H1 (cell line): Measurements from ENCODE around the gene KPNA4. TPM values are rescaled to one million over a fixed set of nuclear protein-coding genes. Genes with fewer than 3 reads are reported as not detected.

Source experiments
- CTCF ChIA-PET: fragments of 300-600 bp; sonication (Branson Sonifier 250); formaldehyde crosslinking; loops from one replicate; lab custom pipeline; 2021; ENCODE audit not compliant: partially characterized antibody; lab: Charles Lee
- POLR2A ChIA-PET: fragments of 300-600 bp; sonication (Branson Sonifier 250); formaldehyde crosslinking; loops from one replicate; lab custom pipeline; 2021; ENCODE audit warnings: inconsistent platforms; ENCODE audit not compliant: partially characterized antibody; lab: Charles Lee
- DNase-seq, 2 experiments: peaks; one replicate each; pipeline versions ENCODE4 v3.0.0 to v3.0.0-alpha.2; 2010 to 2022; ENCODE audit warnings: low spot score in 2 of 2, low read depth in 1 of 2, mixed read lengths in 1 of 2
- FAIRE-seq: peaks from 2 replicates; lab custom pipeline; 2011; peaks lifted over from hg19 to GRCh38; lab: Jason Lieb, UNC
- H2AFZ ChIP-seq: 2 replicates; pipeline ENCODE4 v1.8.1; 2012; ENCODE audit warnings: low read length, inconsistent platforms
- H2AK5ac ChIP-seq: 2 replicates; pipeline ENCODE4 v1.6.1; 2013; ENCODE audit warnings: low read depth, low read length
- H2BK120ac ChIP-seq: replicated peaks from 2 replicates; pipeline ENCODE3; 2013; ENCODE audit warnings: low read depth, low read length, inconsistent platforms
- H2BK12ac ChIP-seq: 2 replicates; pipeline ENCODE4 v1.6.1; 2013; ENCODE audit warnings: low read depth, low read length
- H2BK15ac ChIP-seq: 2 replicates; pipeline ENCODE4 v1.6.1; 2013; ENCODE audit warnings: low read length
- H2BK20ac ChIP-seq: 2 replicates; pipeline ENCODE4 v1.6.1; 2013; ENCODE audit warnings: low read length
- H2BK5ac ChIP-seq: 2 replicates; pipeline ENCODE4 v1.6.1; 2013; ENCODE audit warnings: low read depth, low read length
- H3K14ac ChIP-seq: 2 replicates; pipeline ENCODE4 v1.6.1; 2013; ENCODE audit warnings: inconsistent platforms; ENCODE audit not compliant: insufficient read length
- H3K18ac ChIP-seq: 2 replicates; pipeline ENCODE4 v1.6.1; 2013; ENCODE audit warnings: low read length; ENCODE audit errors: extremely low read depth
- H3K23ac ChIP-seq: 2 replicates; pipeline ENCODE4 v1.6.1; 2013; ENCODE audit warnings: inconsistent platforms; ENCODE audit not compliant: insufficient read length
- H3K23me2 ChIP-seq: 2 replicates; pipeline ENCODE4 v1.6.1; 2013; ENCODE audit warnings: low read depth, low read length
- H3K27ac ChIP-seq: 2 replicates; pipeline ENCODE4 v1.6.1; 2011; ENCODE audit warnings: low read depth, low read length, inconsistent platforms
- H3K27me3 ChIP-seq, 4 experiments: replicated peaks in 1 of 4; 1 replicate in 1 of 4; 2 replicates in 3 of 4; pipeline versions ENCODE4 v1.6.1 to v1.8.1; 2011 to 2013; ENCODE audit warnings: low read length in 3 of 4, mild to moderate bottlenecking in 3 of 4, inconsistent platforms in 2 of 4, mixed read lengths in 2 of 4, moderate library complexity in 1 of 4; ENCODE audit not compliant: control insufficient read depth in 3 of 4, insufficient read depth in 3 of 4; ENCODE audit errors: extremely low read depth in 1 of 4
- H3K36me3 ChIP-seq, 4 experiments: 2 replicates each; pipeline versions ENCODE4 v1.6.1 to v1.8.1; 2011 to 2013; ENCODE audit warnings: mild to moderate bottlenecking in 4 of 4, low read length in 3 of 4, moderate library complexity in 2 of 4, control low read depth in 1 of 4, inconsistent platforms in 1 of 4; ENCODE audit not compliant: insufficient read depth in 4 of 4, control insufficient read depth in 2 of 4
- H3K4ac ChIP-seq: replicated peaks from 2 replicates; pipeline ENCODE3; 2013; ENCODE audit warnings: low read length, low read depth, mixed read lengths, inconsistent platforms; ENCODE audit not compliant: insufficient read length
- H3K4me1 ChIP-seq, 4 experiments: replicated peaks in 1 of 4; 1 replicate in 1 of 4; 2 replicates in 3 of 4; pipeline versions ENCODE4 v1.6.1 to v1.8.1; 2011 to 2013; ENCODE audit warnings: low read length in 3 of 4, inconsistent platforms in 2 of 4, mixed read lengths in 1 of 4; ENCODE audit not compliant: insufficient read depth in 4 of 4, control insufficient read depth in 3 of 4
- H3K4me2 ChIP-seq, 2 experiments: 2 replicates each; pipeline versions ENCODE4 v1.6.1 to v1.8.1; 2011 to 2013; ENCODE audit warnings: low read depth in 2 of 2, low read length in 2 of 2, control low read depth in 1 of 2, inconsistent platforms in 1 of 2, mild to moderate bottlenecking in 1 of 2; ENCODE audit not compliant: insufficient read depth in 1 of 2
- H3K4me3 ChIP-seq, 4 experiments: fragments of 200-600, 300-600 bp in 1 of 4; sonication (generic), shearing (Covaris generic), sonication (Bioruptor Twin) in 1 of 4; 2 replicates each; pipeline versions ENCODE4 v1.5.1 to v1.8.1; 2011 to 2016; ENCODE audit warnings: low read length in 4 of 4, low read depth in 3 of 4, control low read depth in 2 of 4, inconsistent platforms in 2 of 4, mild to moderate bottlenecking in 2 of 4, mixed read lengths in 1 of 4, moderate library complexity in 1 of 4; ENCODE audit not compliant: insufficient read depth in 2 of 4; ENCODE audit errors: extremely low read depth in 1 of 4
- H3K56ac ChIP-seq: replicated peaks from 2 replicates; pipeline ENCODE3; 2013; ENCODE audit warnings: low read depth, mild to moderate bottlenecking, mixed read lengths, low read length, inconsistent platforms; ENCODE audit not compliant: insufficient read length
- H3K79me1 ChIP-seq: 2 replicates; pipeline ENCODE4 v1.6.1; 2013; ENCODE audit warnings: low read depth, low read length, control low read depth
- H3K79me2 ChIP-seq, 2 experiments: 2 replicates each; pipeline versions ENCODE4 v1.6.1 to v1.8.1; 2012 to 2013; ENCODE audit warnings: low read length in 2 of 2, mild to moderate bottlenecking in 2 of 2, inconsistent platforms in 1 of 2; ENCODE audit not compliant: insufficient read depth in 2 of 2, control insufficient read depth in 1 of 2
- H3K9ac ChIP-seq, 4 experiments: replicated peaks in 1 of 4; 1 replicate in 1 of 4; 2 replicates in 3 of 4; pipeline versions ENCODE4 v1.6.1 to v1.8.1; 2011 to 2013; ENCODE audit warnings: low read depth in 3 of 4, low read length in 3 of 4, control low read depth in 2 of 4, mild to moderate bottlenecking in 2 of 4, moderate library complexity in 2 of 4, inconsistent platforms in 1 of 4; ENCODE audit errors: extremely low read depth in 1 of 4
- H3K9me3 ChIP-seq, 2 experiments: 2 replicates each; pipeline versions ENCODE4 v1.6.1 to v1.8.1; 2012 to 2013; ENCODE audit warnings: mild to moderate bottlenecking in 2 of 2, moderate library complexity in 2 of 2, control low read depth in 1 of 2, inconsistent platforms in 1 of 2, low read depth in 1 of 2, low read length in 1 of 2, mixed read lengths in 1 of 2; ENCODE audit not compliant: insufficient read depth in 2 of 2
- H4K20me1 ChIP-seq, 2 experiments: replicated peaks in 1 of 2; 2 replicates each; pipeline versions ENCODE3 to v1.8.1; 2011 to 2013; ENCODE audit warnings: inconsistent platforms in 2 of 2, low read length in 2 of 2, mild to moderate bottlenecking in 1 of 2; ENCODE audit not compliant: insufficient read depth in 2 of 2, control insufficient read depth in 1 of 2
- H4K5ac ChIP-seq: 2 replicates; pipeline ENCODE4 v1.6.1; 2013; ENCODE audit warnings: low read length, low read depth, mixed read lengths, inconsistent platforms; ENCODE audit not compliant: insufficient read length
- H4K8ac ChIP-seq: 2 replicates; pipeline ENCODE4 v1.8.0; 2013; ENCODE audit warnings: mild to moderate bottlenecking, moderate library complexity, low read length, inconsistent platforms; ENCODE audit not compliant: insufficient read depth; ENCODE audit errors: extremely low read depth
- H4K91ac ChIP-seq: replicated peaks from 2 replicates; pipeline ENCODE3; 2013; ENCODE audit warnings: low read length, mixed read lengths, inconsistent platforms; ENCODE audit not compliant: insufficient read length
- CBX5 ChIP-seq: fragments of 300-800, 300-1000 bp; sonication (generic); IDR thresholded peaks from 2 replicates; pipeline ENCODE4 v1.7.1; 2016; ENCODE audit warnings: antibody characterized with exemption, low read length, low read depth
- CBX8 ChIP-seq: fragments of 300-800, 300-1000 bp; sonication (generic); IDR thresholded peaks from 2 replicates; pipeline ENCODE4 v1.7.1; 2016; ENCODE audit warnings: low read depth, low read length, borderline replicate concordance
- CEBPB ChIP-seq: IDR thresholded peaks from 2 replicates; pipeline ENCODE4 v1.6.1; 2012; ENCODE audit warnings: low read depth, low read length
- CHD2 ChIP-seq: IDR thresholded peaks from 2 replicates; pipeline ENCODE4 v1.6.1; 2012; ENCODE audit warnings: low read length, improper control_type of control experiment
- CREB1 ChIP-seq: IDR thresholded peaks from 2 replicates; pipeline ENCODE4 v1.6.1; 2012; ENCODE audit warnings: inconsistent platforms
- HDAC6 ChIP-seq: IDR thresholded peaks from one replicate; pipeline ENCODE4 v1.7.1; 2012; ENCODE audit warnings: low read depth, mild to moderate bottlenecking, inconsistent platforms, low read length, moderate library complexity
- JUND ChIP-seq: IDR thresholded peaks from 2 replicates; pipeline ENCODE4 v1.6.1; 2011; ENCODE audit warnings: mild to moderate bottlenecking, improper control_type of control experiment, low read length
- RNF2 ChIP-seq: fragments of 200-900, 300-1000 bp; sonication (generic); IDR thresholded peaks from 2 replicates; pipeline ENCODE4 v1.7.1; 2016; ENCODE audit warnings: borderline replicate concordance, low read depth, mild to moderate bottlenecking, antibody characterized with exemption, low read length; ENCODE audit not compliant: poor library complexity, severe bottlenecking; ENCODE audit errors: missing control alignments
- SP4 ChIP-seq: IDR thresholded peaks from 2 replicates; pipeline ENCODE4 v1.6.1; 2012; ENCODE audit warnings: low read length, inconsistent platforms
- SUZ12 ChIP-seq: fragments of 200-600 bp; sonication (generic); IDR thresholded peaks from 2 replicates; pipeline ENCODE4 v1.6.1; 2012; ENCODE audit warnings: mild to moderate bottlenecking, inconsistent platforms, low read length, moderate library complexity, mixed read lengths
- TEAD4 ChIP-seq: IDR thresholded peaks from 2 replicates; pipeline ENCODE4 v1.6.1; 2012; ENCODE audit warnings: low read depth, low read length, inconsistent platforms, mixed read lengths
- YY1 ChIP-seq: IDR thresholded peaks from 2 replicates; pipeline ENCODE4 v1.6.1; 2011; ENCODE audit warnings: low read depth, mild to moderate bottlenecking, low read length
- WGBS, 2 experiments: shearing (Covaris generic) in 1 of 2; methylation state at CpG; one replicate each; pipeline versions ENCODE4 v1.1.6 to v1.1.7; 2013 to 2015; ENCODE audit warnings: low lambda C conversion rate in 2 of 2, mixed read lengths in 2 of 2, inconsistent platforms in 1 of 2, low coverage in 1 of 2, missing lambda C conversion rate in 1 of 2; ENCODE audit not compliant: insufficient replicate concordance in 2 of 2, insufficient coverage in 1 of 2, insufficient read length in 1 of 2; ENCODE audit errors: extremely low coverage in 1 of 2, missing lambda C conversion rate in 1 of 2; 5-methylcytosine and 5-hydroxymethylcytosine counted together
- polyA plus RNA-seq, 7 experiments: library from polyadenylated mRNA; depleted of rRNA in 3 of 7; stranded (reverse) in 5 of 7; unstranded in 2 of 7; fragments of >200 nt in 5 of 7; fragments of 200-250 nt in 2 of 7; gene quantifications; 1 replicate in 5 of 7; 2 replicates in 1 of 7; 4 replicates in 1 of 7; pipeline versions ENCODE4 v1.2.1 to v1.2.3, GENCODE V29; 2011 to 2013; ENCODE audit warnings: missing spikeins in 2 of 7, mixed read lengths in 2 of 7
- total RNA-seq: library from RNA; stranded (reverse); fragmentation: NEBNext Ultra II Directional; extraction: Animal tissue kit (Norgen Biotek cat#: 25700); gene quantifications from 2 replicates; pipeline ENCODE4 v1.2.1, GENCODE V29; 2021
- TF ChIP-seq, protein P1 (sequence below), 3 experiments: IDR thresholded peaks; 1 replicate in 2 of 3; 2 replicates in 1 of 3; pipeline versions ENCODE4 v1.5.1 to v1.6.1; 2011; ENCODE audit warnings: low read length in 3 of 3, mild to moderate bottlenecking in 3 of 3, inconsistent platforms in 2 of 3, low read depth in 1 of 3, moderate library complexity in 1 of 3; ENCODE audit not compliant: insufficient read depth in 1 of 3; ENCODE audit errors: control extremely low read depth in 1 of 3

Gene KPNA4
- total and polyA plus RNA-seq, 2 of the 8 experiments (the other 6 are each of a cell fraction or from before 2014, with no cell fraction given): 13.2 to 81.9 TPM

DNA sequence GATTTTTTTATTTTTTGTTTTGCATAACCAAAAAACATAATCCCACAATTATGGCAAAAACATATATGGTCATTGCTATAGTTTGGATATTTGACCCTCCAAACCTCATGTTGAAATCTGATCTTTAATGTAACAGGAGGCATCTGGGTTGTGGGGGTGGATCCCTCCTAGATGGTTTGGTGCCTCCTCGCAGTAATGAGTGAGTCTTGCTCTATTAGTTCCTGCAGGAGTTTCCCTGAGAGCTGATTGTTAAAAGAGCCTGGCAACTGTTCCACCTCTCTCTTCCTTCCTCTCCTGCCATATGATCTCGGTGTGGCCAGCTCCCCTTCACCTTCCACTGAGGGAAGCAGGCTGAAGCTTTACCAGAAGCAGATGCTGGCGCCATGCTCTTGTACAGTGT is 82.6 kb downstream of the KPNA4 start:
- Histone ChIP-seq H3K56ac (no peak overlapping the region), H4K5ac (no peak overlapping the region), H3K14ac (no peak overlapping the region), H2BK12ac (no peak overlapping the region), H4K20me1 (no peaks in the 10 kb centered on the region), H3K4ac (no peak overlapping the region), H3K4me3 (no peak overlapping the region), H3K36me3 (no peaks in the 10 kb centered on the region), H2AFZ (no peak overlapping the region), H3K79me2 (no peaks in the 10 kb centered on the region), H3K27me3 (no peaks in the 10 kb centered on the region), H3K9me3 (no peaks in the 10 kb centered on the region), H3K27ac (no peak overlapping the region), H2BK120ac (no peak overlapping the region), H2AK5ac (no peak overlapping the region), H3K9ac (no peak overlapping the region), H2BK20ac (no peak overlapping the region), H3K4me1 (no peaks in the 10 kb centered on the region), H3K18ac (no peak overlapping the region), H2BK15ac (no peak overlapping the region), H4K91ac (no peak overlapping the region), H3K4me2 (no peak overlapping the region), H3K79me1 (no peaks in the 10 kb centered on the region), H2BK5ac (no peak overlapping the region), H4K8ac (no peak overlapping the region), H3K23me2 (no peaks in the 10 kb centered on the region), H3K23ac (no peak overlapping the region)
- POLR2A ChIA-PET: interaction anchor here (0.9 to 1.9 kb wide), 2 partner anchors 10 to 13 kb away, joined by 5 read pairs; no protein-coding TSS in a partner anchor
- FAIRE-seq (no peak), DNase-seq (no peak)
- 74% methylated on average over 3 of the region's 3 CpGs; no CpG with 5 or more reads in 1 of the 2 experiments for WGBS, 2 experiments
- CTCF ChIA-PET: interaction anchor here (0.9 to 1.2 kb wide), 2 partner anchors 10 to 12 kb away, joined by 3 to 8 read pairs; no protein-coding TSS in a partner anchor
- TF ChIP-seq CHD2 (no peak), CREB1 (no peak), YY1 (no peak), CBX5 (no peak), JUND (no peak), CBX8 (no peak), CEBPB (no peak), SUZ12 (no peak), HDAC6 (no peak), RNF2 (no peak), SP4 (no peak), TEAD4 (no peak)
- TF ChIP-seq, protein P1, sequence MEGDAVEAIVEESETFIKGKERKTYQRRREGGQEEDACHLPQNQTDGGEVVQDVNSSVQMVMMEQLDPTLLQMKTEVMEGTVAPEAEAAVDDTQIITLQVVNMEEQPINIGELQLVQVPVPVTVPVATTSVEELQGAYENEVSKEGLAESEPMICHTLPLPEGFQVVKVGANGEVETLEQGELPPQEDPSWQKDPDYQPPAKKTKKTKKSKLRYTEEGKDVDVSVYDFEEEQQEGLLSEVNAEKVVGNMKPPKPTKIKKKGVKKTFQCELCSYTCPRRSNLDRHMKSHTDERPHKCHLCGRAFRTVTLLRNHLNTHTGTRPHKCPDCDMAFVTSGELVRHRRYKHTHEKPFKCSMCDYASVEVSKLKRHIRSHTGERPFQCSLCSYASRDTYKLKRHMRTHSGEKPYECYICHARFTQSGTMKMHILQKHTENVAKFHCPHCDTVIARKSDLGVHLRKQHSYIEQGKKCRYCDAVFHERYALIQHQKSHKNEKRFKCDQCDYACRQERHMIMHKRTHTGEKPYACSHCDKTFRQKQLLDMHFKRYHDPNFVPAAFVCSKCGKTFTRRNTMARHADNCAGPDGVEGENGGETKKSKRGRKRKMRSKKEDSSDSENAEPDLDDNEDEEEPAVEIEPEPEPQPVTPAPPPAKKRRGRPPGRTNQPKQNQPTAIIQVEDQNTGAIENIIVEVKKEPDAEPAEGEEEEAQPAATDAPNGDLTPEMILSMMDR (IDR thresholded peaks at IDR 0.05; ENCODE audit: control extremely low read depth in 1 of 3, insufficient read depth in 1 of 3, low read depth in 1 of 3, low read length in 3 of 3): no peak
